Activated B cell treated with CpG ODN at 0.5 μM for 24 hours (primary cell): ENCODE measurements around the gene APOL6. TPM values are rescaled to one million over a fixed set of nuclear protein-coding genes. Genes with fewer than 3 reads are reported as not detected.

Experiments
- ATAC-seq: fragments of 200-7000 bp; cut with Tn5 transposase; one replicate; pipeline ENCODE4 v1.10.0; 2021; ENCODE audit warnings: low read depth, mild to moderate bottlenecking, moderate library complexity
- CTCF ChIA-PET: fragments of 350-600 bp; sonication (Branson Sonifier 250); formaldehyde crosslinking; loops from one replicate; lab custom pipeline; 2021; ENCODE audit warnings: antibody characterized with exemption; lab: Charles Lee
- POLR2A ChIA-PET: fragments of 350-600 bp; sonication (Branson Sonifier 250); formaldehyde crosslinking; loops from one replicate; lab custom pipeline; 2021; ENCODE audit warnings: antibody characterized with exemption; lab: Charles Lee
- DNase-seq: peaks from one replicate; pipeline ENCODE4 v3.0.0; 2022
- H3K27ac Mint-ChIP-seq: one replicate; pipeline ENCODE4 v1.8.0; 2020; ENCODE audit warnings: mixed read lengths
- H3K27me3 Mint-ChIP-seq: one replicate; pipeline ENCODE4 v1.8.0; 2021; ENCODE audit warnings: mixed read lengths
- H3K36me3 Mint-ChIP-seq: one replicate; pipeline ENCODE4 v1.8.0; 2021; ENCODE audit warnings: low read depth, mixed read lengths
- H3K4me1 Mint-ChIP-seq: one replicate; pipeline ENCODE4 v1.8.0; 2021; ENCODE audit warnings: mixed read lengths
- H3K4me3 Mint-ChIP-seq: one replicate; pipeline ENCODE4 v1.8.0; 2020; ENCODE audit warnings: mild to moderate bottlenecking, mixed read lengths
- H3K9me3 Mint-ChIP-seq: one replicate; pipeline ENCODE4 v1.8.0; 2020; ENCODE audit warnings: mixed read lengths
- intact Hi-C: fragments of 100-400 bp; cut with micrococcal nuclease; formaldehyde crosslinking; loops from one replicate; pipeline ENCODE4 v1.15.1; 2024
- total RNA-seq: library from RNA; stranded (reverse); gene quantifications from 2 replicates; pipeline ENCODE4 v1.2.3, GENCODE V29; 2022
- TF ChIP-seq, protein P1 (sequence below): fragments of 200-600 bp; IDR thresholded peaks from one replicate; pipeline ENCODE4 v1.8.0; 2022; ENCODE audit warnings: antibody characterized with exemption, mild to moderate bottlenecking

The APOL6 gene
- total RNA-seq, 1 donor from 2014 or later, result 7.7 TPM

DNA sequence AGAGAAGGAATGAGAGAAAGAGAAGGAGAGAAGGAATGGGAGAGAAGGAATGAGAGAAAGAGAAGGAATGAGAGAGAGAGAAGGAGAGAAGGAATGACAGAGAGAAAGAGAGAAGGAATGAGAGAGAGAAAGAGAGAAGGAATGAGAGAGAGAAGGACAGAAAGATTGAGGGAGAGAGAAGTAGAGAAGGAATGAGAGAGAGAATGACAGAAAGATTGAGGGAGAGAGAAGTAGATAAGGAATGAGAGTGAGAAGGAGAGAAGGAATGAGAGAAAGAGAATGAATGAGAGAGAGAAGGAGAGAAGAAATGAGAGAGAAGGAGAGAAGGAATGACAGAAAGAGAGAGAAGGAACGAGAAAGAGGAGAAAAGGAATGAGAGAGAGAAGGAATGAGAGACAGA, 35.3 kb downstream of the APOL6 start:
- intact Hi-C loops, result no loop called here
- TF ChIP-seq, protein P1, sequence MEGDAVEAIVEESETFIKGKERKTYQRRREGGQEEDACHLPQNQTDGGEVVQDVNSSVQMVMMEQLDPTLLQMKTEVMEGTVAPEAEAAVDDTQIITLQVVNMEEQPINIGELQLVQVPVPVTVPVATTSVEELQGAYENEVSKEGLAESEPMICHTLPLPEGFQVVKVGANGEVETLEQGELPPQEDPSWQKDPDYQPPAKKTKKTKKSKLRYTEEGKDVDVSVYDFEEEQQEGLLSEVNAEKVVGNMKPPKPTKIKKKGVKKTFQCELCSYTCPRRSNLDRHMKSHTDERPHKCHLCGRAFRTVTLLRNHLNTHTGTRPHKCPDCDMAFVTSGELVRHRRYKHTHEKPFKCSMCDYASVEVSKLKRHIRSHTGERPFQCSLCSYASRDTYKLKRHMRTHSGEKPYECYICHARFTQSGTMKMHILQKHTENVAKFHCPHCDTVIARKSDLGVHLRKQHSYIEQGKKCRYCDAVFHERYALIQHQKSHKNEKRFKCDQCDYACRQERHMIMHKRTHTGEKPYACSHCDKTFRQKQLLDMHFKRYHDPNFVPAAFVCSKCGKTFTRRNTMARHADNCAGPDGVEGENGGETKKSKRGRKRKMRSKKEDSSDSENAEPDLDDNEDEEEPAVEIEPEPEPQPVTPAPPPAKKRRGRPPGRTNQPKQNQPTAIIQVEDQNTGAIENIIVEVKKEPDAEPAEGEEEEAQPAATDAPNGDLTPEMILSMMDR, result peak; percentile 60
- POLR2A ChIA-PET, result no interaction called here
- ATAC-seq (no peak), DNase-seq (no peak)
- Mint-ChIP-seq H3K27me3 (peaks cover 6% of the 10 kb centered on the region), H3K4me3 (no peak overlapping the region), H3K27ac (no peak overlapping the region), H3K4me1 (peaks cover 30% of the 10 kb centered on the region), H3K9me3 (peaks cover 3% of the 10 kb centered on the region), H3K36me3 (no peaks in the 10 kb centered on the region)
- CTCF ChIA-PET, result no interaction called here

DNA sequence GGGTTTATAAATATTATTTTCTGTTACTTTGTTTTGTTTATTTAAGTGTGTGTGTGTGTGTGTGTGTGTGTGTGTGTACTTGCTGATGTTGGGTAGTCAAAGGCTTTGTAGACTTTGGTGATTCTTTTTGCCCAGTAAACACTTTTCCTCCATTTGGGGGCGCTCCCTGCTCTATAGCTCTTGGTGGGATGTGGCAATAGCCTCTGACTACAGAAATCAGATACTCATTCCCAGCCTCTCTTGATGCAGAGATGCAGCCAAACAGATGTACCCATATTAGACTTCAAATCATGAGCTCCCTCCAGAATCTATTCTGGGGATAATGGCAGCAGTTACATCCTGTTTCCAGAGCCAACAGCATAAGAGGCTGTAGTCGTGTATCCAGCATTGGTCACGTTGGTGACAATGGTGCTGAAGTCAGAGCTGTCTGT, 36.0 kb downstream of the APOL6 start:
- Mint-ChIP-seq H3K27me3 (peaks cover 6% of the 10 kb centered on the region), H3K36me3 (no peaks in the 10 kb centered on the region), H3K27ac (no peak overlapping the region), H3K4me1 (peaks cover 23% of the 10 kb centered on the region), H3K4me3 (no peak overlapping the region), H3K9me3 (peaks cover 3% of the 10 kb centered on the region)
- ChIA-PET CTCF (no interaction called here), POLR2A (no interaction called here)
- ATAC-seq (no peak), DNase-seq (no peak)
- intact Hi-C loops, result no loop called here
- TF ChIP-seq, protein P1, result no peak

DNA sequence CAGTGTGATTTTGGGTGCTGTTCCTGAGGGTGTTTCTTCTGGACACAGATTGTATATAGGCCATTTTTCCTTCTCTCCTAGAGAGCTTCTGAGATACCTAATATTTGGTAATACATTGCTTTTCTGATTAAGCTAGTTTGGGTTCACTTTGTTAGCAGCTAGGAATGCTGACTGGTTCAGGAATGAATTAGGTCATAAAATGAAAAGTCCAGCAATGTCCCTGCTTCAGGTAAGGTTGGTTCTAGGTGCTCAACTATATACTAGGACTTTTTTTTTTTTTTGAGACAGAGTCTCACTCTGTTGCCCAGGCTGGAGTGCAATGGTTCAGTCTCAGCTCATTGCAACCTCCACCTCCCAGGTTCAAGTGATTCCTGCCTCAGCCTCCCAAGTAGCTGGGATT, 36.5 kb downstream of the APOL6 start:
- ChIA-PET CTCF (no interaction called here), POLR2A (no interaction called here)
- H3K27ac Mint-ChIP-seq, result no peak overlapping the region
- peaks cover 18% of the 10 kb centered on the region for H3K4me1 Mint-ChIP-seq
- H3K27me3 Mint-ChIP-seq, result peaks cover 6% of the 10 kb centered on the region
- H3K4me3 Mint-ChIP-seq, result no peak overlapping the region
- H3K36me3 Mint-ChIP-seq, result no peaks in the 10 kb centered on the region
- H3K9me3 Mint-ChIP-seq, result peaks cover 3% of the 10 kb centered on the region
- ATAC-seq, result no peak
- no peak for DNase-seq
- TF ChIP-seq, protein P1, result no peak
- intact Hi-C loops, result no loop called here

DNA sequence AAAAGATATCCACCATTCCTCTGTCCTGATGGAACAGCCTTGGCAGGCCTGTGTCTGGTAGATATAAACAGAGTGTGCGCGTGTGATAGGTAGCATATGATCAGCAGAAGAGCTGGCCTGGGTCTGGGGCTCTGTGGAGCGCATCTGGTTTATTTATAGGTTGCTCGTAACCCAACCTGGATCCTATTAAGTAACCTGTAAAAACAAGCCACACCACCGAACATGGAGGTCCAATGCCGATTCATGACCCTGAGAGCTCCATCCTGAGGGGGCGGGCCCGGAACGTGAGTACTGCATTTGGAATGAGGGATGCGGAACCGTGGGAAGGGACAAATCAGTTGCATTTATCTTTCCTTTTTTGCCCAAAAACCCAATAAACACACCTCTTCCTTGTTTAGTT, 37.5 kb downstream of the APOL6 start:
- Mint-ChIP-seq H3K27ac (no peak overlapping the region), H3K36me3 (no peaks in the 10 kb centered on the region), H3K9me3 (peaks cover 3% of the 10 kb centered on the region), H3K4me1 (peaks cover 15% of the 10 kb centered on the region), H3K4me3 (no peak overlapping the region), H3K27me3 (peaks cover 10% of the 10 kb centered on the region)
- DNase-seq (no peak), ATAC-seq (no peak)
- TF ChIP-seq, protein P1, result no peak
- ChIA-PET CTCF (no interaction called here), POLR2A (interaction anchor here (1.4 kb wide), 1 partner anchor 38 kb away, joined by 3 read pairs; the partner anchor contains the start of gene APOL6)
- intact Hi-C loops, result no loop called here

DNA sequence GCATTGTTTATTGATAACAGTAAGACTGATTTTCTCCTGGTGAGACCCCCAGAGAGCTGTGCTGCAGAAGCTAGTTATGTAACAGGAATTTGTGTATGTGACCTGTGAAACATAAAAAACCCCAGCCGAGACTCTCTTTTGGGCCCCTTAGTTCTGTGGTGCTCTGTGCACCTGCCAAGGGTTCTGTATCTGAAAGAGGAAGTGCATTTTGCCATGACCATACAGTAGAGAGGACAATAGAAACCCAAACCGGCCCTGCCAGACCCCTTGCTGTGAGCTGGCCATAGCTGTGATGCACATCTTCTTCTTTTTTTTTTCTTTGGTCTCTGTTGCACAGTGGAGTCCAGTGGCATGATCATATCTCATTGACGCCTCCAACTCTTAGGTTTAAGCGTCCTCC, 38.1 kb downstream of the APOL6 start:
- ChIA-PET POLR2A (interaction anchor here (1.4 kb wide), 1 partner anchor 38 kb away, joined by 3 read pairs; the partner anchor contains the start of gene APOL6), CTCF (interaction anchor here (1.2 kb wide), 1 partner anchor 8 kb away, joined by 3 read pairs; no protein-coding TSS in a partner anchor)
- peaks cover 10% of the 10 kb centered on the region for H3K27me3 Mint-ChIP-seq
- TF ChIP-seq, protein P1, result no peak
- H3K9me3 Mint-ChIP-seq, result peaks cover 3% of the 10 kb centered on the region
- peaks cover 15% of the 10 kb centered on the region for H3K4me1 Mint-ChIP-seq
- peak; percentile 45 for ATAC-seq
- intact Hi-C loops, result no loop called here
- no peak overlapping the region for H3K4me3 Mint-ChIP-seq
- H3K27ac Mint-ChIP-seq, result no peak overlapping the region
- no peaks in the 10 kb centered on the region for H3K36me3 Mint-ChIP-seq
- DNase-seq, result no peak
